Bone marrow (tissue), 2 donors: ENCODE data around the gene ANTXR2.

Experiments
- DNase-seq, 2 donors: peaks; one replicate each; lab custom pipeline; 2025; lab: John Stamatoyannopoulos, UW

The ANTXR2 gene

GRCh38 chr4:79865201-79865597 lies 207.8 kb downstream of the ANTXR2 start:
- DNase-seq, result no peak

GRCh38 chr4:79864500-79865200 lies 208.4 kb downstream of the ANTXR2 start:
- DNase-seq, result no peak

GRCh38 chr4:79863333-79863732 lies 209.7 kb downstream of the ANTXR2 start:
- DNase-seq, result no peak

GRCh38 chr4:79862821-79863220 lies 210.2 kb downstream of the ANTXR2 start:
- no peak for DNase-seq

GRCh38 chr4:79857811-79858210 lies 215.2 kb downstream of the ANTXR2 start:
- no peak for DNase-seq

- no peak for DNase-seq
Observed at GRCh38 chr4:79856196-79856595, 216.8 kb downstream of the ANTXR2 start.

GRCh38 chr4:79854856-79855502 lies 218.1 kb downstream of the ANTXR2 start:
- no peak for DNase-seq

GRCh38 chr4:79852305-79852730 lies 220.7 kb downstream of the ANTXR2 start:
- DNase-seq, result no peak

GRCh38 chr4:79851625-79852304 lies 221.3 kb downstream of the ANTXR2 start:
- no peak for DNase-seq
